ENCODE data around the gene KCP. TPM values are rescaled to one million over a fixed set of nuclear protein-coding genes. Genes with fewer than 3 reads are reported as not detected.

Gene KCP
- total RNA-seq, 1 donor from 2014 or later, result 6.8 TPM

GRCh38 chr7:128939075-128939860, 28.8 kb upstream of the KCP start:
- DNase-seq (ENCODE audit: low read depth), result no peak

GRCh38 chr7:128938544-128939074, 28.1 kb upstream of the KCP start:
- DNase-seq (ENCODE audit: low read depth), result no peak

DNA sequence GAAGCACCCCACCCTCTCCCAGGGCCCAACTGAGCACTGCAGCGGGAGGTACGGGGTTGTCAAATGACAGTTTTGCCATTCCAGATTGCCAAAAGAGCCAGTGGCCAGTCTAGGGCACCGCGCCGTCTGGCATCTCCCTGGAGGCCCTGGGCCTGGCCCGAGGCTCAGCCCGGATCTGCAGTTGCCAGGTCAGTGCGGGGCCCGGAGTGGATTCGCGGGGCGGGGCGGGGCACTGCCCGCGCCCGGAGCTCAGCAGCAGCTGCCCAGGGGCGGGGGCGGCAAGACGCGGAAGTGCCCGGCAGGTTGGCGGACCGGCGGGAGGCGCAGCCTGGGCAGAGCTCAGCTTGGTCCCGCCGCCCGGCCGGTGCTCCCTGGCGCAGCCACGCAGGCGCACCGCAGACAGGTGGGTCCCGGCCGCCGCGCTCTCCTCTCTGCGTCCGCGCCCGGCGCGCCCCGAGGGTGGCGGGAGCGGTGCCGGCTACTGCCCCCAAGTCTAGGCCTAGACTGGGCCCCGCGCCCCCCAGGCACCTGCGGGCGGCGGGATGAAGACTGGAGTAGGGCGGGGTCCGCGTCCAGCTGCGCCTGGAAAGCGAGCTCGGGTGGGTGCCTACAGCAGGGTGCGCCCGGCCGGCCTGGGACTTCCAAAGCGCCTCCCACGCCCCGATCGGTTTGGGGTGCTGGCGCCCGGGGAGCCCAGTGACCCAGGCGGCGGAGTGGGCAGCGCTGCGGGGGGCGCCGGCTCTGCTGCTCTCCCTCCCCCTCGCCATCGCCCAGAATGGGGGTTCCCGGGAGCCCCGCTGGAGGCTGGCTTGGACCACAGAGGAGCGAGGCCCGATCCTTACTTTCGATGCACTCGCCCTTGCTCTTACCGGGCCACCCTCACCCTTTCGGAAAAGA, 27.4 kb upstream of the KCP start, which contains the start of gene IRF5:
IRF5 (plus strand) TSS at position 281 of the 897 bp plus-strand sequence. CDS start 4,155 bp downstream, outside the sequence.
- DNase-seq (ENCODE audit: low read depth), result peak; percentile 18

DNA sequence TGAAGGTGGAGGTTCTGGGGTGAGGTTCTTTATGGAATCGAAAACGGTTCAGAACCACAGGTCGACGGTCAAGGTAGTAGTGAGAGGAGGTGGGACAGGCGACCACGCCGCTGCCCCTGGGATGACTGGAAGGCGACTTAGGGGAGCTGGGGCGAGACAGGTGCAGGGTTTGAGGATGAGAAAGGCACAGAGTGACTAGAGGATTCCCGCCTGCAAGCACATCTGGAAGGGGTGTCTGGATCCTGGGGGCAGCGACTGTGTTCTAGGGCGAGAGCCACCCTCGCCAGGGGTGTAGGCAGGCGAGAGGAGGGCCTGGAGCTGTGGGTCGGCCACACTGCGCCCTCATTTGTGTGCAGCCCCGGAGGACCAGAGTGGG, 26.8 kb upstream of the KCP start:
- DNase-seq (ENCODE audit: low read depth), result no peak

DNA sequence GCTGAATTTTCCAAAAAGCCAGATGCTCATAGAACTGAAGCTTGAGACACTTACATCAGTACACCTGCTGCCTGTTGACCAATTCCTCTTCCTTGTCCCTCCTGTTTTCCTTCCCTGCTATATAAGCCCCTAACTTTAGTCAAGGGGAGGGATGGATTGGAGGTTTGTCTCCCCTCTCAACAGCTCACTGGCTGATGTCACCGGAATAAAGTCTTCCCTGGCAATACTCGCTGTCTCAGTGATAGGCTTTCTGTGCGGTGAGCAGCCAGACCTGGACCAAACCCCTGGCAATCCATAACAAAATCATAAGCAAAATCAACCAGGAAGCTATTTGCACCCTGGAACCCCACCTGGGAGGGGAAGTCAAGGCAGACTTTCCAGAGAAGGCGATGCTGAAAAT, 26.3 kb upstream of the KCP start:
- no peak for DNase-seq (ENCODE audit: low read depth)

DNA sequence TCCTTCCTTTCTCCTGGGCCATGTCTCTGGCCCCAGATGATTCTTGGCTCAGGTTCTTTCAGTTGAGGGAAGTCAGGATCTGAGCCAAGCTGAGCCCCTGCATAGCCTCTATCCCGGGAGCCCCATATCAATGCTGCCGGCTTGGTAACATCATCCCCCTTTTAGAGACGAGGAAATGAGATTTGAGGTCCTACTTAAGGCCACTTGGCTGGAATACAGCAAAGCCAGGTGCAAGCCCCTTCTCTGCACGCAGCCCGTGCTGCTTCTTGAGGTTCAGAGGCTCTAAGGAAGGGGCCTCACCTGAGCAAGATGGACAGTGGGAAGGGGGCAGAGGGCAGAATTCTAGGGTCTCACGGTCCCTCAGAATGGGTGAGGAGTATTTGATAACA, 24.8 kb upstream of the KCP start:
- no peak for DNase-seq (ENCODE audit: low read depth)

GRCh38 chr7:128934361-128935341, 24.1 kb upstream of the KCP start:
- no peak for DNase-seq (ENCODE audit: low read depth)

DNA sequence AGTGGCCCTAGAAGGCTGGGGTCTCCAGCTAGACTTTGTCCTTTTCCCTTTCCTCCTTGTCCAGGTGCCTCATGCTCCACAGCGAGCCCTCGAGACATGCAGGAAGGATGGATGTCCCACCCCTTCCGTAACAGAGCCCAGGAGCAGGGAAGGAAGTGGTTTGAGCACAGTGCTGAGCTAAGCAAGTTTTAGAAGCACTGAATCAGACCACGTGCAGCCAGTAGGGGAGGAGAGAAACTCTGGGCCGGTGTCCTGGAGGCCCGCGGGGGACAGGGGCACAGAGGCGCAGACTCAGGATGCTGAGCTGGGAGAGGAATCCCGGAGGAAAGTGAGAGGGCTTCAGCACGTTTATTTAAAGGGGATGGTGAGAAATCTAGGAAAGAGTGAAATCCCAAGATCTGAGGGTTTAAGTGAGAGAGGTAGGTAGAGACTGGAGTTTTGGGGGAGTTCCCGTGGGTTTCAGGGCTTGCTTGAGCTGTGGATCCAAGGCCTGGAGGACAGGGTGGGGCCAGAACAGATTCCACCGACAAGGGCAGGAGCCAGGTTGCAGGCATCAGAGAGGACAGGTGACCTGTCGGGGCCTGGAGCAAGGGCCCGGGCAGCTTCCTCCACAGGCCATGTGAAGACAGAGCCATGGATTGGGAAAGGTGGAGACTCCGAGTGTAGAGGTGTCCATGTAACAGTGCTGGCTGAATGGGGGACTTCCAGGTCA, 22.8 kb upstream of the KCP start:
- DNase-seq (ENCODE audit: low read depth), result peak; percentile 15

DNA sequence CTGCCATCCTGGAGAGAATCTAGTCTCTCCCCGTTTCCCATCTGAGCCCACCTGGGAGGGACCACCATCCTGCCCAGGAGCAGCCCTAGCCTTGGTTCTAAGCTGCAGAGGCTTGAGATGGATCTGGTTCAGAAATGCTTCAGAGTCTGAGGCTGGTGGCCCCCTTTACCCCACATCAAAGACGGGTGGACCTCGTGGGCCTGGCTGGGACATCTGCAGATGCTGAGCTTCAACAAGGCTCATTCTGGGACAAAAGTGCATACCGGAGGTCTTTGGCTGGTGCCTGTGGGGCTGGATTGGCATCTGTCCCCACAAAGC, 22.3 kb upstream of the KCP start:
- no peak for DNase-seq (ENCODE audit: low read depth)

GRCh38 chr7:128931965-128932861, 21.7 kb upstream of the KCP start:
- no peak for DNase-seq (ENCODE audit: low read depth)

DNA sequence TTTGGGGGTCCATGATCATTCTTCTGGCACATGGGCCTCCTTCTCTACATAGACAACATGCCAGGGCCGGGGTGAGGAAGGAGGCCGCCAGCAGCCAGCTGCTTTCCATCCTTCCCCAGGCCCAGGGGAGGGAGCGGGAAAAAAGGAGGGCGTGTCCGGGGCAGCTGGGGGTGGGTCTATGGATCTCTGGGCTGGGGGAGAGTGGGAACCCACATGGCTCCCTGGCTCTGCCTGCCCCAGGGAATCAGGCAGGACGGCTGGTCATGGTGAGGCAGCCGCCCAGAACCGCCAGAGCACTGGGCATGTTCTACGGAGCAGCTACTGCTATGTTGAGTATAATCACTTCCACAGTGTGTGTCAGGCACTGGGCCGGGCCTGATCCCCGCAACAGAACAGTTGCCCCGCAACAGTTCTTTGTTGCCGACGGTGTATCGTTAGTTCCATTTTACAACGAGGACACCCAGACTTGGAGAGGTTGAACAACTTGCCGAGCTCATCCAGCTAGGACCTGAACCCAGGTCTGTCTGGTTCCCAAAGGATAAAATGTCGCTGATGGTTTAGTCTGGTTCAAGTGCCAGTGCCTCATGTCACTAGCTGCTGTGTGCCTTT, 20.8 kb upstream of the KCP start:
- no peak for DNase-seq (ENCODE audit: low read depth)

- no peak for DNase-seq (ENCODE audit: low read depth)
These were observed 18.6 kb upstream of the KCP start for GRCh38 chr7:128928882-128929788.

DNA sequence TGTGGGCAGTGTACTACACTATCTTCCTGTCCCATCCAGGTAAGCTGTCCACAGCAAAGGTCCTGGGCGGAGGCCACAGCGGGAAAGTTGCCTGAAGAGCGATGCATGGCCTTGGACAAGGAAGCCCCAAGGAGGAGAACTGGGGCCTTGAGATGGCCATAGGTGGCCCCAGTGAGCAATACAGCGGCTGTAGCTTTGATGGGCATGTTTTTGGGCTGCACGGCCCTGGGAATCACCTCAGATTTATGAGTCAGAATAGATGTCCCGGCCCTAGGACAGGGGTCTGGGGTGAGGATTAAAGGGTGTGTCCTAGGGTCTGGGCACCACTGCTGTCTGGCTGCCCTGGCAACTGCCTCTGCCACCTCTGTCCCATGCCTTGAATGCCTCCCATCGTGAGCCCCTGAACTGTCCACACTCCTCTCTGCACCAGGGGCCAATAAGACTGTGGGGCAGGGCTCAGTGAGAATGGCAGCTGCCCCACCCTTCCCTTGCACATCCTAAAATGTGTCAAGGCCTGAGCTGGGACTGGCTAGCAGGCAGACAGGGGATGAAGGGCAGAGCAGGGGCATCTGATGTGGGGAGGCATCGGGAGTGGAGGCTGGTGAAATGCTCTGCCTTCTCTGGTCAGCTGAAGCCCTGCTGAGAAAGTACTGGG, 17.8 kb upstream of the KCP start:
- no peak for DNase-seq (ENCODE audit: low read depth)

GRCh38 chr7:128924707-128925588, 14.4 kb upstream of the KCP start:
- no peak for DNase-seq (ENCODE audit: low read depth)

DNA sequence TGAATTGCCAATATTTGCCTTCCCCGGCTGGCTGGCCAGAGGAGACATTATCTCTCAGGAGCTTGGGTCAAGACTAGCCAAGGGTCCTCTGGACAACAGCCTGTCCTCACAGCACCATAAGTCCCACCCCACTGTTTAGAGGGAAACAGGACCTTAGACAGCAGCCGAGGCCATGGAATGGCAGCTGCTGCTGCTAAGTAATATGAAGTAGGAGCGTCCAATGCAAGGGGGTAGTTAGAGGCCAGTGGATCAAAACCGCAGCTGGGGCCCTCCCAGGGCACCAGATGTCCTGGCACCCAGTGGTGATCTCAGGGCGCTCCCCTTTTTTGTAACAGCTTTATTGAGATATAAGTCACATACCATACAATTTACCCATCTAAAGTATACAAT, 12.9 kb upstream of the KCP start:
- DNase-seq (ENCODE audit: low read depth), result no peak

- no peak for DNase-seq (ENCODE audit: low read depth)
These were observed 12.2 kb upstream of the KCP start for GRCh38 chr7:128922496-128923410.
